Limb (tissue), 2 donors: ENCODE measurements around the gene EXOC4.

Experiments used
- DNase-seq, 2 donors: peaks; one replicate each; pipeline ENCODE4 v3.0.0-alpha.2; 2016; ENCODE audit errors: extremely low spot score in 2 of 2

EXOC4 gene

GRCh38 chr7:133423618-133424017 lies 170.7 kb downstream of the EXOC4 start:
- DNase-seq, result no peak

GRCh38 chr7:133428326-133428725 lies 175.4 kb downstream of the EXOC4 start:
- DNase-seq, result no peak

GRCh38 chr7:133428876-133429275 lies 176.0 kb downstream of the EXOC4 start:
- DNase-seq, result no peak

GRCh38 chr7:133429371-133429770 lies 176.5 kb downstream of the EXOC4 start:
- no peak for DNase-seq

GRCh38 chr7:133431134-133431724 lies 178.4 kb downstream of the EXOC4 start:
- no peak for DNase-seq

GRCh38 chr7:133433165-133433812 lies 180.4 kb downstream of the EXOC4 start:
- DNase-seq, result no peak

- DNase-seq, result no peak
These were observed 181.5 kb downstream of the EXOC4 start for GRCh38 chr7:133434246-133434865.

- no peak for DNase-seq
These were observed 183.1 kb downstream of the EXOC4 start for GRCh38 chr7:133436014-133436428.

- no peak for DNase-seq
These were observed 184.7 kb downstream of the EXOC4 start for GRCh38 chr7:133437544-133437943.

GRCh38 chr7:133442818-133443217 lies 189.9 kb downstream of the EXOC4 start:
- no peak for DNase-seq

GRCh38 chr7:133445617-133446016 lies 192.7 kb downstream of the EXOC4 start:
- DNase-seq, result no peak

- no peak for DNase-seq
These were observed 195.1 kb downstream of the EXOC4 start for GRCh38 chr7:133448012-133448411.

- DNase-seq, result no peak
These were observed 199.7 kb downstream of the EXOC4 start for GRCh38 chr7:133452577-133452976.

- DNase-seq, result no peak
These were observed 205.8 kb downstream of the EXOC4 start for GRCh38 chr7:133458688-133459087.

- no peak for DNase-seq
These were observed 208.5 kb downstream of the EXOC4 start for GRCh38 chr7:133461421-133461820.

- no peak for DNase-seq
These were observed 222.8 kb downstream of the EXOC4 start for GRCh38 chr7:133475655-133476054.

- DNase-seq, result no peak
These were observed 224.9 kb downstream of the EXOC4 start for GRCh38 chr7:133477791-133478190.

- DNase-seq, result no peak
These were observed 225.8 kb downstream of the EXOC4 start for GRCh38 chr7:133478591-133479135.

- no peak for DNase-seq
These were observed 226.7 kb downstream of the EXOC4 start for GRCh38 chr7:133479456-133480065.

- DNase-seq, result no peak
These were observed 228.0 kb downstream of the EXOC4 start for GRCh38 chr7:133480868-133481267.

- DNase-seq, result no peak
These were observed 228.8 kb downstream of the EXOC4 start for GRCh38 chr7:133481676-133482075.

- no peak for DNase-seq
These were observed 229.7 kb downstream of the EXOC4 start for GRCh38 chr7:133482599-133482998.
